B cell (primary cell): ENCODE results near the gene RGS11. TPM values are rescaled to one million over a fixed set of nuclear protein-coding genes. Genes with fewer than 3 reads are reported as not detected.

Experiments used
- ATAC-seq: fragments of 200-7000 bp; cut with Tn5 transposase; one replicate; pipeline ENCODE4 v1.10.0; 2021; ENCODE audit warnings: low read depth, mild to moderate bottlenecking, moderate number of reproducible peaks, moderate library complexity
- CTCF ChIA-PET: fragments of 350-600 bp; sonication (Branson Sonifier 250); formaldehyde crosslinking; loops from one replicate; lab custom pipeline; 2021; ENCODE audit warnings: antibody characterized with exemption, inconsistent platforms; lab: Charles Lee
- POLR2A ChIA-PET: fragments of 350-600 bp; sonication (Branson Sonifier 250); formaldehyde crosslinking; loops from one replicate; lab custom pipeline; 2021; ENCODE audit warnings: antibody characterized with exemption; lab: Charles Lee
- DNase-seq: peaks from one replicate; pipeline ENCODE4 v3.0.0; 2013
- H2AFZ ChIP-seq: 2 replicates; pipeline ENCODE4 v1.6.1; 2012; ENCODE audit warnings: mild to moderate bottlenecking, low read depth, low read length; ENCODE audit not compliant: insufficient read depth, poor library complexity, severe bottlenecking
- H3K27ac ChIP-seq, 2 donors: 1 replicate in 1 of 2; 2 replicates in 1 of 2; pipeline ENCODE4 v1.5.1; 2012 to 2013; ENCODE audit warnings: low read length in 2 of 2, mild to moderate bottlenecking in 2 of 2, moderate library complexity in 1 of 2
- H3K27me3 ChIP-seq, 4 experiments: fragments of 200-600 bp in 1 of 4; sonication (generic) in 1 of 4; replicated peaks in 1 of 4; 1 replicate in 2 of 4; 2 replicates in 2 of 4; pipeline versions ENCODE4 v1.6.1 to v1.7.0; 2013 to 2016; ENCODE audit warnings: low read length in 3 of 4, mild to moderate bottlenecking in 2 of 4, mixed read lengths in 1 of 4, moderate library complexity in 1 of 4; ENCODE audit not compliant: insufficient read depth in 4 of 4, control insufficient read depth in 3 of 4; ENCODE audit errors: control extremely low read depth in 1 of 4
- H3K36me3 ChIP-seq, 2 experiments: replicated peaks in 1 of 2; 1 replicate in 1 of 2; 2 replicates in 1 of 2; pipeline versions ENCODE4 v1.6.1 to v1.7.1; 2013; ENCODE audit warnings: low read length in 1 of 2; ENCODE audit not compliant: insufficient read depth in 2 of 2, control insufficient read depth in 1 of 2; ENCODE audit errors: control extremely low read depth in 1 of 2, extremely low read depth in 1 of 2
- H3K4me1 ChIP-seq, 2 donors: fragments of 200-600 bp in 1 of 2; sonication (generic) in 1 of 2; 1 replicate in 1 of 2; 2 replicates in 1 of 2; pipeline versions ENCODE4 v1.5.1 to v1.6.1; 2013 to 2017; ENCODE audit warnings: low read length in 2 of 2; ENCODE audit not compliant: control insufficient read depth in 2 of 2, insufficient read depth in 2 of 2
- H3K4me2 ChIP-seq: replicated peaks from 2 replicates; pipeline ENCODE3; 2012; ENCODE audit warnings: mild to moderate bottlenecking, low read depth, low read length; ENCODE audit not compliant: poor library complexity, severe bottlenecking
- H3K4me3 ChIP-seq, 5 experiments: fragments of 200-600 bp in 1 of 5; sonication (generic) in 1 of 5; 1 replicate in 3 of 5; 2 replicates in 2 of 5; pipeline versions ENCODE4 v1.5.1 to v1.7.0; 2011 to 2016; ENCODE audit warnings: low read length in 4 of 5, mild to moderate bottlenecking in 4 of 5, low read depth in 2 of 5, control low read depth in 1 of 5, moderate library complexity in 1 of 5; ENCODE audit not compliant: insufficient read depth in 1 of 5; ENCODE audit errors: control extremely low read depth in 1 of 5, extremely low read depth in 1 of 5
- H3K79me2 ChIP-seq: fragments of 200-600 bp; sonication (generic); one replicate; pipeline ENCODE4 v1.6.0; 2016; ENCODE audit warnings: low read length; ENCODE audit not compliant: control insufficient read depth, insufficient read depth
- H3K9ac ChIP-seq: fragments of 200-600 bp; sonication (generic); 2 replicates; pipeline ENCODE4 v1.6.1; 2017; ENCODE audit warnings: mild to moderate bottlenecking, low read length, moderate library complexity
- H3K9me3 ChIP-seq, 3 donors: one replicate each; pipeline versions ENCODE4 v1.6.1 to v1.7.1; 2013; ENCODE audit warnings: low read length in 2 of 3; ENCODE audit not compliant: control insufficient read depth in 2 of 3, insufficient read depth in 1 of 3; ENCODE audit errors: control extremely low read depth in 1 of 3
- H4K20me1 ChIP-seq: 2 replicates; pipeline ENCODE4 v1.6.0; 2012; ENCODE audit warnings: mild to moderate bottlenecking, low read length; ENCODE audit not compliant: insufficient read depth, control insufficient read depth, poor library complexity, severe bottlenecking
- H3K27ac Mint-ChIP-seq: one replicate; pipeline ENCODE4 v1.8.0; 2021; ENCODE audit warnings: mixed read lengths
- H3K27me3 Mint-ChIP-seq: one replicate; pipeline ENCODE4 v1.8.0; 2021; ENCODE audit warnings: mixed read lengths
- H3K4me1 Mint-ChIP-seq: one replicate; pipeline ENCODE4 v1.8.0; 2021; ENCODE audit warnings: mixed read lengths
- H3K4me3 Mint-ChIP-seq: one replicate; pipeline ENCODE4 v1.8.0; 2021; ENCODE audit warnings: mixed read lengths
- H3K9me3 Mint-ChIP-seq: one replicate; pipeline ENCODE4 v1.8.0; 2022; ENCODE audit warnings: mixed read lengths; ENCODE audit not compliant: insufficient read depth
- CTCF ChIP-seq: fragments of 200-600 bp; IDR thresholded peaks from one replicate; pipeline ENCODE4 v1.8.0; 2022; ENCODE audit warnings: antibody characterized with exemption, mild to moderate bottlenecking
- EZH2 ChIP-seq: IDR thresholded peaks from 2 replicates; pipeline ENCODE4 v1.6.1; 2012; ENCODE audit warnings: borderline replicate concordance, low read depth, mild to moderate bottlenecking, moderate library complexity, low read length; ENCODE audit not compliant: insufficient read depth, poor library complexity, severe bottlenecking
- WGBS: methylation state at CpG from one replicate; pipeline ENCODE4 v1.1.5; 2013; ENCODE audit warnings: missing lambda C conversion rate; ENCODE audit not compliant: insufficient coverage; 5-methylcytosine and 5-hydroxymethylcytosine counted together
- intact Hi-C: fragments of 100-400 bp; cut with micrococcal nuclease; formaldehyde crosslinking; loops from one replicate; pipeline ENCODE4 v1.10.0; 2022
- polyA plus RNA-seq: library from polyadenylated mRNA; depleted of rRNA; stranded (reverse); fragments of >200 nt; gene quantifications from 2 replicates; pipeline ENCODE4 v1.2.3, GENCODE V29; 2012
- total RNA-seq, 2 donors: library from RNA; stranded (reverse); fragments of 120-200 nt in 1 of 2; gene quantifications; 1 replicate in 1 of 2; 2 replicates in 1 of 2; pipeline versions ENCODE4 v1.2.3 to v1.2.4, GENCODE V29; 2013 to 2022

Gene RGS11
- total and polyA plus RNA-seq, 2 donors (not counting 1 experiment from before 2014, with no cell fraction given), result 0.39 TPM; not detected in 1

GRCh38 chr16:229731-230281 is 45.9 kb downstream of the RGS11 start:
- H3K27me3 Mint-ChIP-seq, result no peaks in the 10 kb centered on the region
- no peak for DNase-seq
- no peak for TF ChIP-seq EZH2
- TF ChIP-seq CTCF, result no peak
- intact Hi-C loops, result loop anchor here (1.0 kb wide), 2 partner anchors 123 to 140 kb away; partner anchors contain the start of gene MRPL28
- H3K36me3 ChIP-seq, result peaks cover 10 to 29% of the 10 kb centered on the region in 2 experiments
- no peaks in the 10 kb centered on the region for H3K9me3 Mint-ChIP-seq
- peaks cover 12 to 36% of the 10 kb centered on the region in 2 donors for H3K4me1 ChIP-seq
- H3K9me3 ChIP-seq, result no peaks in the 10 kb centered on the region
- ChIA-PET CTCF (interaction anchor here (1.0 kb wide), 2 partner anchors 132 to 162 kb away, joined by 3 read pairs; no protein-coding TSS in a partner anchor), POLR2A (interaction anchor here (0.6 kb wide), 2 partner anchors 97 to 107 kb away, joined by 4 to 6 read pairs; no protein-coding TSS in a partner anchor)
- peak overlapping the region; percentile 95 for H3K4me2 ChIP-seq
- ATAC-seq, result no peak
- H3K4me3 Mint-ChIP-seq, result peak overlapping the region; percentile 94
- peak overlapping the region; percentile 87 for H2AFZ ChIP-seq
- H3K27ac ChIP-seq, result peak overlapping the region in 1 of 2 donors; percentile 95
- WGBS, result 89% methylated on average over 17 of the region's 22 CpGs
- peaks cover 40% of the 10 kb centered on the region for H4K20me1 ChIP-seq
- no peaks in the 10 kb centered on the region for H3K27me3 ChIP-seq
- H3K79me2 ChIP-seq, result peaks cover 41% of the 10 kb centered on the region
- H3K4me1 Mint-ChIP-seq, result peaks cover 32% of the 10 kb centered on the region
- peak overlapping the region; percentile 33 for H3K27ac Mint-ChIP-seq
- peak overlapping the region; percentile 32 to 81 (median 79) for H3K4me3 ChIP-seq
- H3K9ac ChIP-seq, result peak overlapping the region; percentile 88
